H1 (cell line): ENCODE data around the gene CD160. TPM values are rescaled to one million over a fixed set of nuclear protein-coding genes. Genes with fewer than 3 reads are reported as not detected.

Experiments used
- CTCF ChIA-PET: fragments of 300-600 bp; sonication (Branson Sonifier 250); formaldehyde crosslinking; loops from one replicate; lab custom pipeline; 2021; ENCODE audit not compliant: partially characterized antibody; lab: Charles Lee
- POLR2A ChIA-PET: fragments of 300-600 bp; sonication (Branson Sonifier 250); formaldehyde crosslinking; loops from one replicate; lab custom pipeline; 2021; ENCODE audit warnings: inconsistent platforms; ENCODE audit not compliant: partially characterized antibody; lab: Charles Lee
- DNase-seq, 2 experiments: peaks; one replicate each; pipeline versions ENCODE4 v3.0.0 to v3.0.0-alpha.2; 2010 to 2022; ENCODE audit warnings: low spot score in 2 of 2, low read depth in 1 of 2, mixed read lengths in 1 of 2
- FAIRE-seq: peaks from 2 replicates; lab custom pipeline; 2011; peaks lifted over from hg19 to GRCh38; lab: Jason Lieb, UNC
- H2AFZ ChIP-seq: 2 replicates; pipeline ENCODE4 v1.8.1; 2012; ENCODE audit warnings: low read length, inconsistent platforms
- H2AK5ac ChIP-seq: 2 replicates; pipeline ENCODE4 v1.6.1; 2013; ENCODE audit warnings: low read depth, low read length
- H2BK120ac ChIP-seq: replicated peaks from 2 replicates; pipeline ENCODE3; 2013; ENCODE audit warnings: low read depth, low read length, inconsistent platforms
- H2BK12ac ChIP-seq: 2 replicates; pipeline ENCODE4 v1.6.1; 2013; ENCODE audit warnings: low read depth, low read length
- H2BK15ac ChIP-seq: 2 replicates; pipeline ENCODE4 v1.6.1; 2013; ENCODE audit warnings: low read length
- H2BK20ac ChIP-seq: 2 replicates; pipeline ENCODE4 v1.6.1; 2013; ENCODE audit warnings: low read length
- H2BK5ac ChIP-seq: 2 replicates; pipeline ENCODE4 v1.6.1; 2013; ENCODE audit warnings: low read depth, low read length
- H3K14ac ChIP-seq: 2 replicates; pipeline ENCODE4 v1.6.1; 2013; ENCODE audit warnings: inconsistent platforms; ENCODE audit not compliant: insufficient read length
- H3K18ac ChIP-seq: 2 replicates; pipeline ENCODE4 v1.6.1; 2013; ENCODE audit warnings: low read length; ENCODE audit errors: extremely low read depth
- H3K23ac ChIP-seq: 2 replicates; pipeline ENCODE4 v1.6.1; 2013; ENCODE audit warnings: inconsistent platforms; ENCODE audit not compliant: insufficient read length
- H3K23me2 ChIP-seq: 2 replicates; pipeline ENCODE4 v1.6.1; 2013; ENCODE audit warnings: low read depth, low read length
- H3K27ac ChIP-seq: 2 replicates; pipeline ENCODE4 v1.6.1; 2011; ENCODE audit warnings: low read depth, low read length, inconsistent platforms
- H3K27me3 ChIP-seq, 4 experiments: replicated peaks in 1 of 4; 1 replicate in 1 of 4; 2 replicates in 3 of 4; pipeline versions ENCODE4 v1.6.1 to v1.8.1; 2011 to 2013; ENCODE audit warnings: low read length in 3 of 4, mild to moderate bottlenecking in 3 of 4, inconsistent platforms in 2 of 4, mixed read lengths in 2 of 4, moderate library complexity in 1 of 4; ENCODE audit not compliant: control insufficient read depth in 3 of 4, insufficient read depth in 3 of 4; ENCODE audit errors: extremely low read depth in 1 of 4
- H3K36me3 ChIP-seq, 4 experiments: 2 replicates each; pipeline versions ENCODE4 v1.6.1 to v1.8.1; 2011 to 2013; ENCODE audit warnings: mild to moderate bottlenecking in 4 of 4, low read length in 3 of 4, moderate library complexity in 2 of 4, control low read depth in 1 of 4, inconsistent platforms in 1 of 4; ENCODE audit not compliant: insufficient read depth in 4 of 4, control insufficient read depth in 2 of 4
- H3K4ac ChIP-seq: replicated peaks from 2 replicates; pipeline ENCODE3; 2013; ENCODE audit warnings: low read length, low read depth, mixed read lengths, inconsistent platforms; ENCODE audit not compliant: insufficient read length
- H3K4me1 ChIP-seq, 4 experiments: replicated peaks in 1 of 4; 1 replicate in 1 of 4; 2 replicates in 3 of 4; pipeline versions ENCODE4 v1.6.1 to v1.8.1; 2011 to 2013; ENCODE audit warnings: low read length in 3 of 4, inconsistent platforms in 2 of 4, mixed read lengths in 1 of 4; ENCODE audit not compliant: insufficient read depth in 4 of 4, control insufficient read depth in 3 of 4
- H3K4me2 ChIP-seq, 2 experiments: 2 replicates each; pipeline versions ENCODE4 v1.6.1 to v1.8.1; 2011 to 2013; ENCODE audit warnings: low read depth in 2 of 2, low read length in 2 of 2, control low read depth in 1 of 2, inconsistent platforms in 1 of 2, mild to moderate bottlenecking in 1 of 2; ENCODE audit not compliant: insufficient read depth in 1 of 2
- H3K4me3 ChIP-seq, 4 experiments: fragments of 200-600, 300-600 bp in 1 of 4; sonication (generic), shearing (Covaris generic), sonication (Bioruptor Twin) in 1 of 4; 2 replicates each; pipeline versions ENCODE4 v1.5.1 to v1.8.1; 2011 to 2016; ENCODE audit warnings: low read length in 4 of 4, low read depth in 3 of 4, control low read depth in 2 of 4, inconsistent platforms in 2 of 4, mild to moderate bottlenecking in 2 of 4, mixed read lengths in 1 of 4, moderate library complexity in 1 of 4; ENCODE audit not compliant: insufficient read depth in 2 of 4; ENCODE audit errors: extremely low read depth in 1 of 4
- H3K56ac ChIP-seq: replicated peaks from 2 replicates; pipeline ENCODE3; 2013; ENCODE audit warnings: low read depth, mild to moderate bottlenecking, mixed read lengths, low read length, inconsistent platforms; ENCODE audit not compliant: insufficient read length
- H3K79me1 ChIP-seq: 2 replicates; pipeline ENCODE4 v1.6.1; 2013; ENCODE audit warnings: low read depth, low read length, control low read depth
- H3K79me2 ChIP-seq, 2 experiments: 2 replicates each; pipeline versions ENCODE4 v1.6.1 to v1.8.1; 2012 to 2013; ENCODE audit warnings: low read length in 2 of 2, mild to moderate bottlenecking in 2 of 2, inconsistent platforms in 1 of 2; ENCODE audit not compliant: insufficient read depth in 2 of 2, control insufficient read depth in 1 of 2
- H3K9ac ChIP-seq, 4 experiments: replicated peaks in 1 of 4; 1 replicate in 1 of 4; 2 replicates in 3 of 4; pipeline versions ENCODE4 v1.6.1 to v1.8.1; 2011 to 2013; ENCODE audit warnings: low read depth in 3 of 4, low read length in 3 of 4, control low read depth in 2 of 4, mild to moderate bottlenecking in 2 of 4, moderate library complexity in 2 of 4, inconsistent platforms in 1 of 4; ENCODE audit errors: extremely low read depth in 1 of 4
- H3K9me3 ChIP-seq, 2 experiments: 2 replicates each; pipeline versions ENCODE4 v1.6.1 to v1.8.1; 2012 to 2013; ENCODE audit warnings: mild to moderate bottlenecking in 2 of 2, moderate library complexity in 2 of 2, control low read depth in 1 of 2, inconsistent platforms in 1 of 2, low read depth in 1 of 2, low read length in 1 of 2, mixed read lengths in 1 of 2; ENCODE audit not compliant: insufficient read depth in 2 of 2
- H4K20me1 ChIP-seq, 2 experiments: replicated peaks in 1 of 2; 2 replicates each; pipeline versions ENCODE3 to v1.8.1; 2011 to 2013; ENCODE audit warnings: inconsistent platforms in 2 of 2, low read length in 2 of 2, mild to moderate bottlenecking in 1 of 2; ENCODE audit not compliant: insufficient read depth in 2 of 2, control insufficient read depth in 1 of 2
- H4K5ac ChIP-seq: 2 replicates; pipeline ENCODE4 v1.6.1; 2013; ENCODE audit warnings: low read length, low read depth, mixed read lengths, inconsistent platforms; ENCODE audit not compliant: insufficient read length
- H4K8ac ChIP-seq: 2 replicates; pipeline ENCODE4 v1.8.0; 2013; ENCODE audit warnings: mild to moderate bottlenecking, moderate library complexity, low read length, inconsistent platforms; ENCODE audit not compliant: insufficient read depth; ENCODE audit errors: extremely low read depth
- H4K91ac ChIP-seq: replicated peaks from 2 replicates; pipeline ENCODE3; 2013; ENCODE audit warnings: low read length, mixed read lengths, inconsistent platforms; ENCODE audit not compliant: insufficient read length
- CBX5 ChIP-seq: fragments of 300-800, 300-1000 bp; sonication (generic); IDR thresholded peaks from 2 replicates; pipeline ENCODE4 v1.7.1; 2016; ENCODE audit warnings: antibody characterized with exemption, low read length, low read depth
- EP300 ChIP-seq, 2 experiments: IDR thresholded peaks; 1 replicate in 1 of 2; 2 replicates in 1 of 2; pipeline ENCODE4 v1.6.1; 2011 to 2012; ENCODE audit warnings: low read depth in 2 of 2, low read length in 2 of 2, mild to moderate bottlenecking in 2 of 2, borderline replicate concordance in 1 of 2, inconsistent platforms in 1 of 2, moderate library complexity in 1 of 2
- JUN ChIP-seq: IDR thresholded peaks from 2 replicates; pipeline ENCODE4 v1.6.1; 2011; ENCODE audit warnings: low read depth, mild to moderate bottlenecking, improper control_type of control experiment, low read length
- KDM4A ChIP-seq: IDR thresholded peaks from one replicate; pipeline ENCODE4 v1.7.1; 2012; ENCODE audit warnings: low read depth, mild to moderate bottlenecking, moderate library complexity, low read length, inconsistent platforms; ENCODE audit not compliant: severe bottlenecking
- KDM5A ChIP-seq: fragments of 200-600 bp; IDR thresholded peaks from 2 replicates; pipeline ENCODE4 v1.7.1; 2012; ENCODE audit warnings: mild to moderate bottlenecking, low read length, inconsistent platforms, mixed read lengths
- MAFK ChIP-seq: IDR thresholded peaks from 2 replicates; pipeline ENCODE4 v1.6.1; 2012; ENCODE audit warnings: low read depth, mild to moderate bottlenecking, improper control_type of control experiment, low read length
- PHF8 ChIP-seq: fragments of 200-600 bp; sonication (generic); conservative IDR thresholded peaks from 2 replicates; pipeline ENCODE4 v1.7.1; 2012; ENCODE audit warnings: low read depth, mild to moderate bottlenecking, inconsistent platforms, low read length, moderate library complexity
- POLR2A ChIP-seq, 2 experiments: IDR thresholded peaks; 1 replicate in 1 of 2; 2 replicates in 1 of 2; pipeline ENCODE4 v1.6.1; 2011; ENCODE audit warnings: low read depth in 2 of 2, low read length in 2 of 2, mild to moderate bottlenecking in 2 of 2; ENCODE audit errors: control extremely low read depth in 1 of 2
- RFX5 ChIP-seq: IDR thresholded peaks from 2 replicates; pipeline ENCODE4 v1.6.1; 2011; ENCODE audit warnings: low read depth, low read length, improper control_type of control experiment, borderline replicate concordance
- SIRT6 ChIP-seq: IDR thresholded peaks from one replicate; pipeline ENCODE4 v1.7.1; 2012; ENCODE audit warnings: low read length, inconsistent platforms
- WGBS, 2 experiments: shearing (Covaris generic) in 1 of 2; methylation state at CpG; one replicate each; pipeline versions ENCODE4 v1.1.6 to v1.1.7; 2013 to 2015; ENCODE audit warnings: low lambda C conversion rate in 2 of 2, mixed read lengths in 2 of 2, inconsistent platforms in 1 of 2, low coverage in 1 of 2, missing lambda C conversion rate in 1 of 2; ENCODE audit not compliant: insufficient replicate concordance in 2 of 2, insufficient coverage in 1 of 2, insufficient read length in 1 of 2; ENCODE audit errors: extremely low coverage in 1 of 2, missing lambda C conversion rate in 1 of 2; 5-methylcytosine and 5-hydroxymethylcytosine counted together
- polyA plus RNA-seq, 7 experiments: library from polyadenylated mRNA; depleted of rRNA in 3 of 7; stranded (reverse) in 5 of 7; unstranded in 2 of 7; fragments of >200 nt in 5 of 7; fragments of 200-250 nt in 2 of 7; gene quantifications; 1 replicate in 5 of 7; 2 replicates in 1 of 7; 4 replicates in 1 of 7; pipeline versions ENCODE4 v1.2.1 to v1.2.3, GENCODE V29; 2011 to 2013; ENCODE audit warnings: missing spikeins in 2 of 7, mixed read lengths in 2 of 7
- total RNA-seq: library from RNA; stranded (reverse); fragmentation: NEBNext Ultra II Directional; extraction: Animal tissue kit (Norgen Biotek cat#: 25700); gene quantifications from 2 replicates; pipeline ENCODE4 v1.2.1, GENCODE V29; 2021
- TF ChIP-seq, protein P1 (sequence below): IDR thresholded peaks from 2 replicates; pipeline ENCODE4 v1.6.1; 2012; ENCODE audit warnings: inconsistent platforms

Gene CD160
- total and polyA plus RNA-seq, 2 of the 8 experiments (the other 6 are each of a cell fraction or from before 2014, with no cell fraction given), result not detected

DNA sequence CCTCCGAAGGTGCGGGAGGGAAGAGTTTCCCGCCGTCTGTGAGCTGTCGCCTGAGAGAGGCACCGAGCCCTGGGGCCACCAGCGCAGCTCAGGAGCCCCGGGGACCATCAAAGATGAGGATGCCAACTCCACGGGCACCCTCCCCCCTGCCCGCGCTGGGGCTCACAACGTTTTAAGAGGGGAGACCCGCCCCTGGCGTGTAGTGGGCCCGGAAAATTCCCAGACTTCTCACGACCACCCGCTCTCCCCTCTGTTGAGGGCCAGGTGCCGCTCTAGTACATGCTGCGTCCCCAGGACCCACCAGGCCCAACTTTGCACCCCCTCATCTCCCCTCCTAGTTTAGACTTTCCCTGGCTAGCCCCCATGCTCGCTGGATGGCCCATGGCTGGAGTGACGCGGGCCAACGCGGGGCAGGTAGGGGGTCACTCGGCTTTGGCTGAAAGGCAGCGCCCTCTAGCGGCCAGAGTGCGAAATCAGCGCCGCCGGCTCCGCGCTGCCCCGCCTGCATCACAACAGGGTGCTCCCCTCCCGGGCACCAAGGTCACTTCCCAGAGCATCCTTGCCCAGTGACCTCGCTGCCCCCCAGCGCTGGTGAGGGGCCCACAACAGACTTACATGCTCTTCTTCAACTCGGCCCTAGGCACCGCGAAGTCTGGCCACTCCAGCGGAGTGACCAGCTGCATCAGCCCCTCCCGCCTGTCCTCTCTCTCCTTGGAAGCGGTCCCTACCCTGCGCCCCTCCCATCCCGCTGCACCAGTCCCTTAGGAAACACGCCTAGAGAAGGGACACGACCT lies 1.8 kb downstream of the CD160 start:
- ChIA-PET POLR2A (interaction anchor here (1.6 kb wide), 1 partner anchor 103 kb away, joined by 3 read pairs; the partner anchor contains the start of genes POLR3C and RNF115), CTCF (interaction anchor here (0.7 to 2.6 kb wide), 15 partner anchors 9 to 37 kb away, joined by 3 to 20 read pairs (median 3); no protein-coding TSS in a partner anchor)
- Histone ChIP-seq H4K91ac (peak overlapping the region; percentile 37), H4K20me1 (no peaks in the 10 kb centered on the region), H2BK20ac (no peak overlapping the region), H3K18ac (peak overlapping the region; percentile 78; the same call in 1 of the 2 replicates), H3K23me2 (peaks cover 2% of the 10 kb centered on the region; the same call in 1 of the 2 replicates), H4K5ac (peak overlapping the region; percentile 12), H3K4me1 (no peaks in the 10 kb centered on the region; a peak in 2 of 7 replicates), H3K79me2 (no peaks in the 10 kb centered on the region), H3K36me3 (no peaks in the 10 kb centered on the region), H2BK15ac (no peak overlapping the region; the same call in 1 of the 2 replicates), H3K4ac (no peak overlapping the region), H2AFZ (peak overlapping the region; percentile 97; the same call in 1 of the 2 replicates), H2BK12ac (no peak overlapping the region), H3K56ac (peak overlapping the region; percentile 63), H4K8ac (0 out of 2 replicates have a peak overlapping the region, but pooled peaks have one; percentile 4), H3K4me3 (peak overlapping the region; percentile 23 to 59 (median 51); a peak in 7 of 8 replicates), H3K9ac (peak overlapping the region in 2 of 4 experiments; percentile 34 to 38; a peak in 1 of 7 replicates), H3K23ac (no peak overlapping the region), H3K27me3 (peaks cover 0 to 7% (median 7%) of the 10 kb centered on the region in 4 experiments; a peak in 5 of 7 replicates), H3K79me1 (no peaks in the 10 kb centered on the region), H3K4me2 (peak overlapping the region; percentile 12 to 88), H2AK5ac (no peak overlapping the region), H3K14ac (no peak overlapping the region), H3K9me3 (no peaks in the 10 kb centered on the region), H3K27ac (no peak overlapping the region), H2BK120ac (no peak overlapping the region), H2BK5ac (no peak overlapping the region)
- 15% methylated on average over 47 of the region's 47 CpGs; no CpG with 5 or more reads in 1 of the 2 experiments for WGBS, 2 experiments
- no peak for FAIRE-seq
- peak in 1 of 2 experiments; percentile 95 for DNase-seq
- TF ChIP-seq SIRT6 (no peak), CBX5 (no peak), POLR2A (IDR thresholded peaks at IDR 0.05; ENCODE audit: control extremely low read depth in 1 of 2, low read depth in 2 of 2, low read length in 2 of 2) (no peak), RFX5 (no peak), PHF8 (no peak), KDM4A (peak; percentile 77), MAFK (no peak), JUN (no peak), KDM5A (no peak), EP300 (IDR thresholded peaks at IDR 0.05; ENCODE audit: borderline replicate concordance in 1 of 2, low read depth in 2 of 2, low read length in 2 of 2) (no peak; a peak in 1 of 3 replicates)
- TF ChIP-seq, protein P1, sequence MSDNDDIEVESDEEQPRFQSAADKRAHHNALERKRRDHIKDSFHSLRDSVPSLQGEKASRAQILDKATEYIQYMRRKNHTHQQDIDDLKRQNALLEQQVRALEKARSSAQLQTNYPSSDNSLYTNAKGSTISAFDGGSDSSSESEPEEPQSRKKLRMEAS, result peak; percentile 33; the same call in 1 of the 2 replicates
